Stimulated activated CD8-positive, alpha-beta memory T cell treated with anti-CD3 and anti-CD28 coated beads, Interleukin-15, amount 100 ng/mL, for 48 hours (primary cell): ENCODE data around the gene PSMA2.

Experiments
- DNase-seq, 2 donors: peaks; one replicate each; pipeline ENCODE4 v3.0.0-alpha.2; 2020; ENCODE audit warnings: low read depth in 2 of 2

The PSMA2 gene

DNA sequence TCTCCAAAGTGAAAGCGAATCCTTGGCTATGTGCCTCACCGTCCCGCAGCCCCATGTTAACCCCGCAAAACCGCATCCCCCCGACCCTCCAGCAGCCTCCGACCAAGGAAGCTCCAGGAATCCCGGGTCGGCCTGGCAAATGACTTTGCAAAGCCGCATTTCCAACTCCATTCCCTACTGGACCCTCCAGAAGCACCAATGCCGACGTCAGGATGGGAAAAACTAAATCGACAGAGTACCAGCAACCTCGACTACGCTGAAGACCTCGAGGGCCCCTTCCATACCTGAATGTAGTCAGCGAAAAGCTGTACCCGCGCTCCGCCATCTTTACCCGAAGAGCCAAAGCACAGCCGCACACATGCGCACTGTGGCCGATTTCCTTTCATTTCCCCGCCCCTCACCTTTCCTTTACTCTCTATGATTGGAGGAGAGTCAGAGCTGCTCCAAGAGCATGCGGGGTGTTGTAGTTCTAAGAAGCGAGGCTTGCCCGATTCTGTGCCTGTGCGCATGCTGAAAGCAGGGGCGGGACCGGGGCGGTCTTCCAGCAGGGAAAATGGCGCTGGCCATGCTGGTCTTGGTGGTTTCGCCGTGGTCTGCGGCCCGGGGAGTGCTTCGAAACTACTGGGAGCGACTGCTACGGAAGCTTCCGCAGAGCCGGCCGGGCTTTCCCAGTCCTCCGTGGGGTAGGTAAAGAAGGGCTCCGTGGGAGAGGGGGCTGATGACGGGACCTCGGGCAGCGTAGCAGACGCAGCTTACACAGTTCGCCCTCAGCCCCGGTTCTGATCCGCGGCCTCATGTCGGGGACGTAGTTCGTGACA, at the start of gene PSMA2, which contains the start of gene MRPL32:
TSS of gene PSMA2 (minus strand) at position 341 of the 818 bp plus-strand sequence. CDS start at position 325, 16 bp downstream.
TSS of gene MRPL32 (plus strand) at position 543 of the 818 bp plus-strand sequence. CDS start at position 554, 11 bp downstream.
- peak; percentile 90 to 91 for DNase-seq

DNA sequence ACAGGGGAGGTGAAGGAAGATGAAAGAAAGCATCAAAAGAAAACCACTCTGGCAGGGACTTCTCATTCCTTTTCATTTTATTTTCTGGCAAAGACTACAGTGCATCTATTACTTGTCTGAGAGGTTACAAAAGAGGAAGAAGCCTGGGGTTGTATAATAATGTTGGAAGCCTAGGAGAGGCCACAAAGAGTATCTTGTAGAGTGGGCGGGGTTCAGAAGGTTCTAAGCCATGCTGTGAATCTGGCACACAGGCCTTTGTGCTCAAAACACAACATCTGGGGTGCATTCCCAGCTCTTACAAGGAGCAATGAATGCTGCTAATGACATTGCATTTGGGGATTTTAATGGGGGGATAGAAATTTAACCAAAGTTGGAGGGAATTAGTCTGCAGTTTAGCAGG, 49.6 kb upstream of the PSMA2 start:
- DNase-seq: no peak

DNA sequence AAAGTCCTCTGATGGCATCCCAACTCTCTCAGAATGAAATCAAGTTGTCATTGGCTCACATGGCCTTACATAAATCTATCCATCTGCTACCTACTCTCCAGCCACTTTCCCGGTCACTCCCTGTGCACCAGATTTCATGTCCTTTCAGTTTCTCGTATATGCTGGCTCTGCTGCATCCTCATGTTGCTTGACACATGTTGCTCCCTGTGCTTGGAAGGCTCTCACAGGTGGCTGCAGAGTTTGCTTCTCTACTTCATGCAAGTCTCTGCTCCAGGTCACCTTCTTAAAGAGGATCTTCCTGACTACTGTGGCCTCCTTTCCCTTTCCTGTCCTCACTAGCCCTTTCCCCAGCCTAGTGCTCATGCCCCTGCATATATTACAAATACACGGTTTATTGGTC, 48.5 kb upstream of the PSMA2 start:
- DNase-seq: no peak

DNA sequence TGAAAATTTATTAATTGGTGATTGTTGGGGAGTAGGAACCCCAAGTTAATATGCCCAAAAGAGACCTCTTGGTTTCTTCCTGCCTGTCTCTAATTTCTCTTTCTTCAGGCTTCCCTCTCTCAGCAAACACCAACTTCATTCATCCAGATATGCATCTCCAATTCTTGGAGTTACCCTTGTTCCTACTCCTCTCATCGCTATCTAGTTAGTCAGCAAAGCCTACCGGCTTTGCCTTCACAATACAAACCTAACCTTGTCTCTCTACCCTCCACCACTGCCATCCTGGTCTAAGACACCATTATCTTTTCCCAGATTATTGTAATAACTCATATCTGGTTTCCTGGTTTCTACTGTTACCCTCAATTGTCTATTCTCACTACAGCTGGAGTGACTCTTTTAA, 48.1 kb upstream of the PSMA2 start:
- DNase-seq: no peak

DNA sequence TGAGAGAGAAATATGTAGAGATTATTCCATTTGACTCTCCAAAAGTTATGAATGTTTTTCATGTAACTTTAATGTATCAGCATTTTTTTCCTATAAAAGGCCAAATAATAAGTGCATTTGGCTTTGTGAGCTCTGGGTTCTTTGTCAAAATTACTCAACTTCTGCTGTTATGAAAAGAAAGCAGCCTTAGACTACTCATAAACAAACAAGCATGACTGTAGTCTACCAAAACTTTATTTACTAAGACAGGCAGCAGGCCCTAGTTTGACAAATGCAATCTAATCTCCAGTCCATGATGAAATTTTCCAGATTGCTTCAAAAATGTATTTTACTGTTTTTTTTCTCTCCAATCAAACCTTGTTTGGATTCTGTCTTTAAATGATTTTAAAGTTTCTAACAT, 46.5 kb upstream of the PSMA2 start:
- DNase-seq: no peak

DNA sequence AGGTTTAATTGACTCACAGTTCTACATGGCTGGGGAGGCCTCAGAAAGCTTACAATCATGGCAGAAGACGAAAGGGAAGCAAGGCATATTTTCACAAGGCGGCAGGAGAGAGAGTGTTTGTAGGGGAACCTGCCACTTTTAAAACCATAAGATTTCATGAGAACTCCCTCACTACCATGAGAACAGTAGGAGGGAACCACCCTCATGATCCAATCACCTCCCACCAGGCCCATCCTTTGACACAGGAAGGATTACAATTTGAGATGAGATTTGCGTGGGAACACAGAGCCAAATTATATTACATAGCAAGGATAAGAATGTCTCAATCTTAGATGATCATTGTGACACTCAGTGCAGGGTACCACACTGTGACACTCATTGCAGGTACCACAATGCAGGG, 44.4 kb upstream of the PSMA2 start:
- DNase-seq: no peak

DNA sequence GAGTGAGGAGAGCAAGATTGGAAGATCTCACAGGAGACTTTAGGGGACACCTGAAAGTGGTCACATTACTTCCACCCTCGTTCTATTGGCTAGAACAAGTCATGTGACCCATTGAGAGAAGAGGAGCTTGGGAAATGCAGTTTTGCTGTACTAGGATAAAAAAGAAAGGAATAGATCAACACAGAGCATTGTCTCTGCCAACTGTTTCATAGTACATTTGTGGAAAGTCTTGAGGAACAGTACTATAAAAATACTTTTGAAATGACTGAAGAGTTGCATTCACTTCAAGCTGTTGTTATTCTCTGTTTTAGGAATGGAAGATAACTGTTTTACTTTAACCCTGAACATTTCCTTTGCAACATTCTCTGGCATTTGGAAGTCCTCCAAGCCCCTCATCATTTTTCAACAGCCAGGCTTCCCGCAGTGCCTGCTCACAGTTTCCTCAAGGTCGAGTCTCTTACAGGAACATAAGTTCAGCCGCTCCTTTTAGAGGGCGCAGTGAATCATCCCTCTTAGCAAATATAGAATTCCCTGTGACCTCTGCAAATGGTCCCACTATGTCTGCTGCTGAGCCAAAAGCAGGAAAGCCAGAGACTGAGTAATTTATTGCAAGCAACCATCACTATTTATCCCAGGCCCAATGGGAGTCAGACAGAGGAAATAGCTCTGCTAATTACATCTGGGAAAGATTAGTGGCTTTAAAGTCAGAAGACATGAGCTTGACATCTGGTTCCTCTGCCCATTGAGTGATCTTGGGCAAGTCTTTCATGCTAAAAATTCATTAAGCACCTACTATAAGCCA, 40.9 kb upstream of the PSMA2 start:
- no peak for DNase-seq

DNA sequence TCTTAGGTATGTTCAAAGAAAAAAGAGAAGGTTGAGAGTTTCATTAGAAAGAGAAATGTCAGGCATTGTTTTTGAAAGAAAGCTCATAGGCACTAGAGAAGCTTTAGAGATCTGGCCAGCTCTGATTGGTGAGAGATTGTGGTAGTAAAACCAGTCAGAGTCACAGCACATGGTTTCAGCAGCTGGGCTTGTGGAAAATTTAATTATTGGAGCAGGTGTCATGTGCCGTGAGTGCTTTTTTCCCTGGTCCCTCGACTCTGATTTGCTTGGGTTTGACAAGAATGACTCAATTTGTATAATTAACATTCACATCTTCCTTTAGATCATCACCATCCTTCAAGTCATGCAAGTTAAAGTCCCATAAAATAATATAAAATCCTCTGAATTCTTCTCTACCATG, 35.4 kb upstream of the PSMA2 start:
- DNase-seq: no peak

DNA sequence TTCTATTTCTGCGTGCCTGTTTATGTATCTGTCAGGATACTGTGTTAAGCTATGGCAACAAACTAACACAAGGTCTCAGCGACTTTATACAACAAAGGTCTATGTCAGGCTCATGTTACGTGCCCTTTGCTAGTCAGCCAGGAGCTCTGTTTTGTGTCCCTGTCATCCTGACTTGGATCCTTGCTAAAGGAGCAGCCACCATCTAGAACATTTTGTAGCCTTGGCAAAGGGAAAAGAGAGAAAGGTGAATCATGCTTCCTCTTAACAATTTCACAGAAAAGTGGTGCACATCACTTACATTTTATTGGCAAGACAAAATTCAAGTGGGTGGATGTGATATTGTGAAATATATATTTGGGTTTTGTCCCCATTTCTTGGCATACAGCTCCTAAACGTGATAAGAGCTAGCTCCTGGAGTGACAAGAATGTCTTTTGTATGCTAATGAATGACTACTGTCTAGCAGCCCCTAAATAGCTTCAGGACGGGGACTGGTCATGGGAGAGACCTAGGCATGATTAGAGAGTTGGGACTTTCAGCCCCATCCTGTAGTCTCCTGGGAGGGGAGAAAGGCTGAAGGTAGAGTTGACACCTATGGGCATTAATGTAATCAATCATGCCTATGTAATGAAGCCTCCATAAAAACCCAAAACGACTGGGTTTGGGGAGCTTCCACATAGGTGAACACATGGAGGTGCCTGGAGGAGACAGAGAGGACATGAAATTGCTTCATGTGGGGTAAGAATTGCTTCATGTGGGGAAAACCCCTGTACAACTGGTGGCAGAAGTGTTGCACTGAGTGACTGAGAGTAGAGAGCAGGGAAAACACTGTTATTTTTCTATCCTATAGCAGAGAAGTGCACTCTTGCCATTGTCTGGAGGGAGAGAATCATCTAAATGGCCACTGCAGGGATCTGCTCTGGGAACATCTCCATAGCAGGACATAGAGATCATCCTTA, 33.2 kb upstream of the PSMA2 start:
- DNase-seq: no peak

DNA sequence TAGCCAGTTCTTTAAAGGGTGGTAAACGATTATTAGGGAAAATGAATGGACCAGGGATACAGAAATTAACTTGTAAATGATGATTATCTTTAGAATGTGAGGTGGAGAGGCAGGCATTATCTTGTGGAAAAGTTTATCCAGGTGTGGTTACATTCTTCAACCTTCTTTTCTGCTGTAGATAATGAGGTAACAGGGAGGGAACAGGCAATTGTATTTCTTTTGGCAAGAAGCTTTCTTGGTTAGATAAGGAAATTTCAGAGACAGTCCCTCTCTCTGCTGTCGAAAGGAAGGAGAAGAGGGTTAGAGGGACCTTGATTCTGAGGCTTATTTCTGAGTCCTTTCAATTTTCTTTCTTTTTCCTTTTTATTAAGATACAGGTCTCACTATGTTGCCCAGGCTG, 32.3 kb upstream of the PSMA2 start:
- no peak for DNase-seq

DNA sequence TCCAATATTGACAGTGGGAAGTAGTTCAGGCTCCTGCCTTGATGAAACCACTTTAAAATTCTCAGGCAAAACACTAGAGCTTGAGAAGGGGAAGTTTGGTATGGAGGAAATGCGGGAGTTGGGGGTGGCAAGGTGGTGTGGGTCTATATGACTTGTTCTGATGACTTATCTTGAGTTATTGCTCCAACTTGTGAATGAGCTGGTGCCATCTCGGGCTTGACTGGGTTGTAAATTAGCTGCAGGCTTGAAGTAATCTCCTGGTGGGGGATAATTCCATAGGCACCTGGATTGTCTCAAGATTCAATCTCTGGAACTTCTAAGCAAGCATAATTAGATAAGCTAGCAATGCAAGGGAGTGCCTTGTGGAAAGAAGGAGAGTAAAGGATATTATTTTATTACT, 29.2 kb upstream of the PSMA2 start:
- no peak for DNase-seq

DNA sequence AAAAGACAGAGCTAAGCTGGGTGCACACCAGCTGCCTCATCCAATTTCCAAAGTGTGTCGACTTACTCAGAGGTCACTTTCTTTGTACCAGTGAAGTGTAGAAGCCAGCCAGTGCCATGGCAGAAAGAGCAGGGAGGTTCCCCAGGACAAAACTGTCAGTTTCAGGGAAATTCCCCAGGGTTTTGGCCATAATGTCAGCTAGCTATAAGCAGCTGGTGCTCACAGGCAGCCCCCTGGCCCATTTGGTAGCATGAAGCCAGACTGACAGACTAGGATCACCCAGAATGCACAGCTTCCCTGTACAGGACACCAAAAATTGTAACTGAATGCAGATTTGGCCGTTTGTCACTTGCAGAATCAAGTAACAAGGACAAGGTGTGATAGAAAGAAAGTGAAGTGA, 28.8 kb upstream of the PSMA2 start:
- DNase-seq: no peak

DNA sequence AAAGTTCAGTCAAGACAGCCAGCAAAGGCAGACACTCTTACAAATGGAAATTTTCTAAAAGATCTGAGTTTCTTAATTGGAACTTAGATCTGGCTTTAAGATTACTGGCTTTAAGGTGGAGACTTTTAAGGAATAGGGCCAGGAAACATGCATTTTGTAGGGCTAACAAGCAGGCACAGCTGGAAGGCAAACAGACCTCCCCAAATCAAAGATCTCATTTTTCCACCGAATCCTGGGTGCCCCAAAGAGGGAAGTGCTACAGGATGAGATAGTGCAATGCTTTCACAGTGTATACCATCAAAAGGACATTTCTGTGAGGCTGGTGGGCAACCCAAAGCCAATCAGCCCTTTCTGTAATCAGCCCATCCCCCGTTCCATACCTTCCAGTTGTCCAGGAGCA, 27.6 kb upstream of the PSMA2 start:
- DNase-seq: no peak

DNA sequence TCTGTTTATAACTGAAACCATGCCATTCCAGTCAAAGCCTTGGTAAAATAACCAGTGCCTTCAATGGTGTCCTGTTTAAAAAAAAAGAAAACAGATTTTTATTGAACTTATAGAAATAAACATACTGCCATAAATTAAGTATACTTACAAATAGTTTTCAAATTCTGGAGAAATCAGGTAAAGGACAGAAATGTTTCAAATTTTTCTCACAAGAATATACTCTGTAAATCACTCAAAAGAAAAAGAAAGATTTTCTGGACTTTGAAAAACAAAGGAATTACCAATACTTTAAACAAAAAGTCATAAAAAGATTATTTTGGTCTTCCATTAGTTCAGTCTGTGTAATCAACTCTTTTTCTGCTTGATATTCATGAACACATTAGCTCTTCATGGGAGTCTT, 24.1 kb upstream of the PSMA2 start:
- no peak for DNase-seq

DNA sequence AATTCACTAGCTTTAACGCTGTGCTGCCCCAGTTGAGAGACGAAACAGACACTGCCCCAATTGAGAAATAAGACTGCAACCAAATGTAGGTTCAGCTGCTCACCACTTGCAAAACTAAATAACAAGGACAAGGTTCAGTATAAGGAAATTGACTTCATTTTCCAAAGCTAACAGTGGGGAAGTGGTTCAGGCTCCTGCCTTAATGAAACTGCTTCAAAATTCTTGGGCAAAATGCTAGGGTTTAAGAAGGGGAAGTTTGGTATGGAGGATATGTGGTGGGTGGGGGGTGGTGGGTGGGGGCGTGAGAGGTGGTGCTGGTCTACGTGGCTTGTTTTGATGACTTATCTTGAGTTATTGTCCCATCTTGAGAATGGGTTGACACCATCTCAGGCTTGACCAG, 22.0 kb upstream of the PSMA2 start:
- DNase-seq: no peak

DNA sequence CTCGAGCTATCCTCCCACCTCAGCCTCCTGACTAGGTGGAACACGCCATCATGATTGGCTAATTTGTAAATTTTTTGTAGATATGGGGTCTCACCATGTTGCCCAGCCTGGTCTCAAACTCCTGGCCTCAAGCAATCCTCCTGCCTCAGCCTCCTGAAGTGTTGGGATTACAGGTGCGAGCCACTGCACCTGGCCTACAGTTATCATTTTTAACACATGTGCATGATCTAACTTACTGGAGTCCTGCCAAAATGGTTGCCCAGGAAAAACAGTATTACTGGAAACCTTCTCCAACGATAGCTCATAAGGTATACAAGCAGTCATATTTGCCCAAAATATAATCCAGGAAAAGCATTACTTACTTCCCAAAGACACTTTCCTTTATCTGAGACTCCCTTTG, 20.4 kb upstream of the PSMA2 start:
- DNase-seq: no peak

DNA sequence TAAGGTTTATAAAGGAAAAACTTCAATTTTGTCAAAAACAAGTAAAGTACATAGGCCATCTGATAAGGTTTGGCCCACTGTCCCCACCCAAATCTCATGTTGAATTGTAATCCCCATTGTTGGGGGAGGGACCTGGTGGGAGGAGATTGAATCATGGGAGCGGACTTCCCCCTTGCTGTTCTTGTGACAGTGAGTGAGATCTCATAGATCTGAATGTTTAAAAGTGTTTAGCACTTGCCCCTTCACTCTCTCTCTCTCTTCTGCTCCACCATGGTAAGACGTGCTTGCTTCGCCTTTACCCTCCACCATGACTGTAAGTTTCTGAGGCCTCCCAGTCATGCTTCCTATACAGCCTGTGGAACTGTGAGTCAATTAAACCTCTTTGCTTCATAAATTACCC, 18.4 kb upstream of the PSMA2 start:
- no peak for DNase-seq

DNA sequence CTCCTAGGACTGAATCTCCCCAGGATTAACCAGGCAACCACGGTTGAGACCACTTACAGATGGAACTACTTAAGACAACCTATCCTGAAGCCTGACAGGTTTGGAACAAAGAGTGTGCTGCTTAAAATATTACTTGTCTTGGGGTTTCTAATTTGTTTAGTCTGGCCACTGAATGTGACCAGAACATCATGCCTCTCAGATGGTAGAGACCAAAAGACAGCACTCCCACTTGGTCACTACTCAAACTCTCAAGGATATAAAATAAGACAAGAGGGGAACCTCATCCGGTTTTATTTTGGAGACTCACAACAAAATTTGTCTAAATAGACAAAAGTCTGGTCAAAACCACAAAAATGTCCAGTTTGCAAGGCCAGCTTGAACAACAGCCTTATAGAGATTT, 15.5 kb upstream of the PSMA2 start:
- DNase-seq: no peak

DNA sequence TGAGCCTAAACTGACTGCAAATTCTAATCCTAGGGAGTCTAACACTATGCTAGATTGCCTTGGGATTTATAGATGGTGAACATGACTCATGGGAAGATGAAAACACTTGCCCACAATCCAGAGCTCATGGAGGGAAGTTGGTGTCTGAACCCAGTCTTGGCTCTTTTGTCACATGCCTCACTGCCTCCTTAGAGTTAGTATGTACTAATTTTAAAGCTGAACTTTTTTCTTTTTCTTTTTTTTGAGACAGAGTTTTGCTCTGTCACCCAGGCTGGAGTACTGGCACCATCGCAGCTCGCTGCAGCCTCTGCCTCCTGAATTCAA, 14.6 kb upstream of the PSMA2 start:
- DNase-seq: no peak

DNA sequence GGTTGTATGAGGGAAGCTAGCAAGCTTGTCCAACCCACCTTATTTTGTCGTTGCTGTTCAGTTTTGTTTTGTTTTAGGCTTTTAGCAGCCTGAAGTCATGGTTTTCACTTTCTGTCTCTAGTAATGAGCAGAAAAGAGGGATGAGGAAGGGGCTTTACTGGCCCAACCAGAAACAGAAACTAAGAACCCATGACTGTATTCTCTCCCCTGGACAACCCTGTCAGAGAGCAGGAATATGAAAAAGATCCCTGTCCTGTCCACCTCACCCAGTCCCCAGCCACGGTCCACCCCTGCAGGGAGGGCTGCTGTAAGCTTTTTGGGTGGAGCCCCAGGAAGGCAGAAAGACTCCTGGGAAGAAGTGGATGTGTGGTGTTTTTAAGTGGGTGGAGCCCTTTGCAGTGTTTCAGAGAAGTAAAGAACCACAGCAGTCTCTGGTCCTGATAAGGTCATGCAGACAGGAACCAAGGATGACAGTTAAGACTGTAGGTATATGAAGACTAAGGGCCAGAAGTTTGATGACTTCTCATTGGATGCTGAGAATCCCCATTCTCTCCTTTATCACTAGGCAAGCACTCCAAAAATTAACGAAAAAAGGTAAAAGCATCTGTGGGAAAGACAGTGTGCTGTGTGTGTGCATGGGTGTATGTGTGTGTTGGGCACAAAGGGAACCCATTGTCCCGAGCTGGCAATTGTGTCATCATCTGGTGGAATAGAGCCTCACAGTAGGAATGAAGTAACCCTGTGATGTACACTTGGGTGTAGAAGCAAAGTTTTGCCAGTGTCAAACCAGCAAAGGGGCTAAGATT, 14.1 kb upstream of the PSMA2 start:
- no peak for DNase-seq
